Breast epithelium (tissue), 3 donors: Measurements from ENCODE around the gene ALOXE3.

Experiments
- CTCF ChIP-seq, 3 donors: fragments of 450-650 bp; IDR thresholded peaks; one replicate each; pipeline ENCODE4 v1.5.1; 2016 to 2017; ENCODE audit warnings: antibody characterized with exemption in 3 of 3, mild to moderate bottlenecking in 3 of 3, moderate library complexity in 3 of 3
- POLR2A ChIP-seq: fragments of 450-650 bp; IDR thresholded peaks from one replicate; pipeline ENCODE4 v1.6.1; 2016; ENCODE audit warnings: antibody characterized with exemption, mild to moderate bottlenecking, moderate library complexity

DNA sequence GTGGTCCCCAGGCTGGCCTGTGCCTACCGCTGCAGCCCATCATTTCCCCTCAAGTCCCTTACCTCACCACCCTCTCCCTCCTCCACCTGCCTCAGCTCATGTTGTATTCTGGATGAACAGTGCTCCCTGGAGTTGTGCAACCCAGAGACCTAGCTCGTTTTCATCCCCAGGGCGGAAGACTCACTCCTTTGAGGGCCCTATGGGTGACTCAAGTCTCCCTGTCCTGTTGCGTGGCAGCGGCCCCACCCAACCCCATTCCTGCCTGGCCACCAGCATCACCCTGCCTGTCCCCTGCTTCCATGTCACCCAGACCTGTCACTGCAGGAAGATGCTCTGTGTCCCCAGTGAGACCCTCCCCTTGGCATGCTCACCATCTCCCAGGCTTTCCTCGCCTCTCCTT is 34.1 kb downstream of the ALOXE3 start:
- no peak for TF ChIP-seq CTCF (IDR thresholded peaks at IDR 0.05)
- TF ChIP-seq POLR2A = no peak
